GM12873 (cell line): ENCODE data around the gene CYB5R4.

ENCODE experiments used
- CTCF ChIP-seq: IDR thresholded peaks from 2 replicates; pipeline ENCODE4 v1.5.1; 2012; ENCODE audit warnings: low read depth, mild to moderate bottlenecking, moderate library complexity, low read length, control low read depth; ENCODE audit not compliant: insufficient read depth; ENCODE audit errors: missing control alignments

Gene CYB5R4

GRCh38 chr6:84013931-84014330 is 154.4 kb downstream of the CYB5R4 start:
- no peak for TF ChIP-seq CTCF

- TF ChIP-seq CTCF: no peak
Measured at GRCh38 chr6:84016029-84016428, 156.5 kb downstream of the CYB5R4 start.
